ENCODE results near the gene DSCAML1.
"Not testable (repeated sequence)": the region's sequence is repeated elsewhere in the genome, so short reads cannot be mapped to it uniquely, and the experiment has no call there.

Gene DSCAML1

DNA sequence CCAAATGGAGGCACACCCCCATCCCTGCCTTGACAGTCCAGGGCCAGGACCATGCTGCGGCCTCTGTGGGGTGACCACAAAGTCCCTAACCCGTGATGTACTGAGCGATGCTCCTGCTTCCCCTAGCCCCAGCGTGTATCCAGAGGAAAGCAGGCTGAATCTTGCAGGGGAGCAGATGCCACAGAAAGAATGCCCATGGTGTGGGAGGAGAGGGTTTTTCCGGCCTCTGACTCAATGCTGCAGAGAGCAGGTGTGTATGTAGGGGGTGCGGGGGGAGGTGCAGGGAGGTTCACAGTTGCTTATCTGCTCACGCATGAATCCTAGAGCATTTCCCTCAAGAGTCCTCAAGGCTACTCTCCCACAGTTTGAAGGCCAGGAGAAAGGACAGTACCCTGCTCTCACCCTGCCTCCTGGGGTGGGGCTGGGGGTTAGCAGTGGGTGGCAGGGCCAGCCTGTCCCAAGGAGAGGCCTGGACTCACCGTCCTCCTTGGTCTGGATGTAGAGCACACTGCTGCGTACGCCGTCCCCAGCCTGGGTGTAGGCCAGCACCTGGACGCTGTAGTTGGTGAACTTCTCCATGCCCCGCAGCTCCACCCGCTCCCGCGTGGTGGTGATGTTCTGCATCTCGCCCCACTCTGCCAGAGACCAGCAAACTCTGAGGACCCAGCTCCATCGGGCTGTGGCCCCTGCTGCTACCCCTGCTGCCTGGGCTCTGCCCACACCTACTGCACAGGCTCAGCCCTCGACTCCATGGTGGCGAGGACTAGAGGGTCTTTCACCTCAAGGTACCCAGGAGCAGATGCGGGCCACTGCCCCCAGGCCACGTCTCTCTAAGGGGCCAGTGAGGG, 338.5 kb downstream of the DSCAML1 start:
- no peak for DNase-seq

DNA sequence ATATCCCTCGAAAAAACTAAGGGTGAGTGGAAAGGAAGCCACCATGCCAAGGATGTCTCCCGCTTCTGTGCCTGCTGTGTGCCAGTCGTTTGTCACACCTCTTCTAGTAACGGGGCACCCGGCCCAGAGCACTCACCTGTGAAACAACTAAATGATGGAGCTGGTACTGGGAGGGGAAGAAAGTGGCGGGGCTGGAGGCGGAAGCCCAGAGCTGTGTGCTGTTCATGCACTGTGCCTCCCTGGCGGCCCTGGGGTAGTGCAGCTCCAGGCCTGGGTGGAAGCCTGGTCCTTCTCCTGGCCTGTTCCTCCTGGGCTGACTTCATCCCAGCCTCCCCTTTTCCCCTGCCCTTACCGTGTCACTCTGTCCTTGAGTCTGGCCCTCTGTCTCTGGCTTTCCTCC, 339.2 kb downstream of the DSCAML1 start:
- no peak for DNase-seq

DNA sequence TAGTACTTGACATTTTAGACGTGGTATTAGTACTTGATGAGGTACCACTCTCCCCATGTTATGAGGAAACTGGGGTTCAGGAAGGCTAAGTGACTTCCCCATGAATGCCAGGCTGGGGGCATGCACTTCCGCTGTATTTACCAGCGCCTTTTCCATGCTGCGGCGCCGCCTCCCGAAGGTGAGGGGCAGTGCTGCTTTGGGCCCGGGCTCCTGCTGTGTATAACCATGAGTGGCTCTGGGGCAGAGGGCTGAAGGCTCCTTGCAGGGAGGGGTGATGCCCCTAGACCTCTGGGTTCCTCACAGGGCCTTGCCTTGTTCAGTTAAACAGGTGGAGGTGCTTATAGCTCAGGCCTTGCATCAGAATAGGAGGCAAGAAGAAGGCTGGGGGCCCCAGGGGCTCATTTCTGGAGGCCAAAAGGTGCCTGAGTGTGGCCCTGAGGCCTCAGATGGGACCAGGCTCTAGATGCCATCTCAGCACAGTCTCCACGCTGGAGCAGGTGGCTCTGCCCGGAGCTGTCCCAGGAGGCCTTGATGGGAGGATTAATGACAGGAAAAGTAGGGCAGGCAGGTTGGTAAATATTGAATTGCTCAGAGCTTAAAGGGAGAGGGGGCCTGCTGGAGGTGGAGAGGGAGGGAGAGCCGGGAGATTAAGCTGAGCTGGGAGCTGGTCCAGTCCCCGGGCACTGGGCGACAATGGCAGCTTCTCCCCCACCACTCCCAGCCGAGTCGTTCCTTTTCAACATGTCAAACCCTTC, 339.8 kb downstream of the DSCAML1 start:
- no peak for DNase-seq

DNA sequence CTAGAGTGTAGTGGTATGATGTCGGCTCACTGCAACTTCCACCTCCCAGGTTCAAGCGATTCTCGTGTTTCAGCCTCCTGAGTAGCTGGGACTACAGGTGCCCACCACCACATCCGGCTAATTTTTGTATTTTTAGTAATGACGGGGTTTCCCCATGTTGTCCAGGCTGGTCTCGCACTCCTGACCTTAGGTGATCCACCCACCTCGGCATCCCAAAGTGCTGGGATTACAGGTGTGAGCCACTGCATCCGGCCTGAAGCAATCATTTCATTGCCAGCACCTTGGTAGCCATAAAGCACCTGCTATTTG, 340.3 kb downstream of the DSCAML1 start:
- DNase-seq: not testable (repeated sequence)

DNA sequence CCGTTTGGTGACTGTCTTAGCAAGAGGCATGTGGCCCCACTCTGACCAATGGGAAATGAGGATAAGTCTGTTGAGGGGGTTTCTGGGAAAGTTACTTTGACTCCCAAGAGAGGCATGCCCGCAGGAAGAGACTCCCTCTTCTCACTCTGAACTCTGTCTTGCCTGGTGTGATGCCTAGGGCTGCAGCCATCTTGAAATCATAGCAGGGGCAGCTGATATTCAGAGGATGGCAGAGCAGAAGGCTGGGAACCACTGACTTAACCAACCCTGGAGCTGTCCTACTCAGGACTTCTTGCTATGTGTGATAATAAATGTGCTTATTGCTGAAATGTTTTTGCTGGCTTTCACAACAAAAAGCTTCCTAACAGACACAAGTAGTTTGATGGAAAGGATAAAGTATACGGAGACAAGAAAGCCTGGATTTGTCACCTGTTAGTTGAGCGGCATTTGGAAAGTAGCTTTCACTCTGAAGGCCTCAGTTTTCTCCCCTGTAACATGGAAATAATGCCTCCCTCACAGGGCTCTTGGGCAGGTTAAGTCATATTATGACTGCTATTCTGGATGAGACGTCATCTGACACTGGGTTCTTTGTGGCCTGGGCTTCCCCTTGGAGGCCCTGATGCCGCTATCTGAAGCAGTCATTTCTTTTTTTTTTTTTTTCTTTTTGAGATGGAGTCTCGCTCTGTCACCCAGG, 340.8 kb downstream of the DSCAML1 start:
- DNase-seq: no peak

DNA sequence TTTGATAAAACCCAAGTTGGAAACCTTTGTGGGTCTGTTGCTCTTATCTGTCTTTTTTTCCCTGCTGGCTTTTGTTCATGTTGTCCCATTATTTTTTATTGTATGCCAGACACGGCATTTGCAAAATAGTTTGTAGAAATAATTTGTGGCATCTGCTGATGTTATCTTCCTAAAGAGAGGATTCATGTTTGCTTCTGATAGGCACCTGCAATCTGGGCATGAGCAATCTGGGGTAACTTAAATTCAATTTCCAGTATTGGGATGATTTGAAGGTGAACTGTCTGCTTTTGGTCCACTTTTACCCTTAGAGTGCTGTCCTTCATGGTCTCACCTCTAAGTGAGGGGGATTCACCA, 342.5 kb downstream of the DSCAML1 start:
- DNase-seq: no peak

DNA sequence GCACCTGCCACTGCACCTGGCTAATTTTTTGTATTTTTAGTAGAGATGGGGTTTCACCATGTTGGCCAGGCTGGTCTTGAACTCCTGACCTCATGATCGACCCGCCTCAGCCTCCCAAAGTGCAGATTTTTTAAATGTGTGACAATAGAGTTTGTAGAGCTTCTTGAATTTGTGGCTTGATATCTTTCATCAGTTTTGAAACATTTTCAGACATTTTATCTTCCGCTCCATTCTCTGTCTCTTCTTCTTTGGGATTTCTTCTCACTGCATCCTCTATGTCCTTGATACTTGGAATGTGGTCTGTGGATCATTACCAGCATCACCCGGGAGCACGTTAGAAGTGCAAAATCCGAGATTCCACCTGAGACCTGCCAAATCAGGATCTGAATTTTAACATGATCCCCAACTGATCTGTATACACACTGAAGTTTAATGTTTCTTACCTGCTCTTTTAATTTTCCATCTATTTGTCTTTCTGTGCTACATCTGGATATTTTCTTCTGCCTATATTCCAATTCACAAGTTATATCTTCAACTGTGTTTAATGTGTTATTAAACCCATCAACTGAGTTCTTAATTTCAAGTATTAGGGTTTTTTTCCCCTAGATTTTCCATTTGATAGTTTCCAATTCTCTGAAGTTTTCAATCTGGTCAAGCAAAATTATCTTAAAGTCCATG, 343.0 kb downstream of the DSCAML1 start:
- DNase-seq: no peak

DNA sequence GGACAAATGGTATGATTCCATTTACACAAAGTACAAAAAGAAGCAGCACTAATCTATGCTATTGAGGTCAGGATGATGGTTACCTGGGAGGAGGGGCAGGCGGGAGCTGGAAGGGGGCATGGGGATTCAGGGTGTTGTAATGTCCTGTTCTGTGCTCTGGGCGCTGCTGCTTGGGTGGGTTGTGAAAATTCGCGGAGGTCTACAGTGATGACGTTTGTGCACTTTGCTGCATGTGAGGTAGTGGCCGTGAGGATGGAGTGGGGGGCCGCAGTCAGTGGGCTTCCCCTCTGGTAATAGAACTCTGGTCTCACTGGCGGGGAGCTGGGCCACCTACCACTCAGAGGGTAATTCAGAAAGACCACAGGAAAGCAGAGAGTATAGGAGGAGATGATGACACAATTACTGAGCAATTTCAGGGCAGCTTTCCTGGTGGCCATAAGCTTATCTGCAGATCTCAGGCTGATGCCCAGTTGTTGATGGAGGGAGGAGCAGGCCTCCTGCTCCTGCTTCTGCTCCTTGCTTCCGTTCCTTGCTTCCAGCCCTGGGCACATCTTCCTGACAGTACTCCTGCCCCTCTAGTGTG, 347.8 kb downstream of the DSCAML1 start:
- DNase-seq: no peak

DNA sequence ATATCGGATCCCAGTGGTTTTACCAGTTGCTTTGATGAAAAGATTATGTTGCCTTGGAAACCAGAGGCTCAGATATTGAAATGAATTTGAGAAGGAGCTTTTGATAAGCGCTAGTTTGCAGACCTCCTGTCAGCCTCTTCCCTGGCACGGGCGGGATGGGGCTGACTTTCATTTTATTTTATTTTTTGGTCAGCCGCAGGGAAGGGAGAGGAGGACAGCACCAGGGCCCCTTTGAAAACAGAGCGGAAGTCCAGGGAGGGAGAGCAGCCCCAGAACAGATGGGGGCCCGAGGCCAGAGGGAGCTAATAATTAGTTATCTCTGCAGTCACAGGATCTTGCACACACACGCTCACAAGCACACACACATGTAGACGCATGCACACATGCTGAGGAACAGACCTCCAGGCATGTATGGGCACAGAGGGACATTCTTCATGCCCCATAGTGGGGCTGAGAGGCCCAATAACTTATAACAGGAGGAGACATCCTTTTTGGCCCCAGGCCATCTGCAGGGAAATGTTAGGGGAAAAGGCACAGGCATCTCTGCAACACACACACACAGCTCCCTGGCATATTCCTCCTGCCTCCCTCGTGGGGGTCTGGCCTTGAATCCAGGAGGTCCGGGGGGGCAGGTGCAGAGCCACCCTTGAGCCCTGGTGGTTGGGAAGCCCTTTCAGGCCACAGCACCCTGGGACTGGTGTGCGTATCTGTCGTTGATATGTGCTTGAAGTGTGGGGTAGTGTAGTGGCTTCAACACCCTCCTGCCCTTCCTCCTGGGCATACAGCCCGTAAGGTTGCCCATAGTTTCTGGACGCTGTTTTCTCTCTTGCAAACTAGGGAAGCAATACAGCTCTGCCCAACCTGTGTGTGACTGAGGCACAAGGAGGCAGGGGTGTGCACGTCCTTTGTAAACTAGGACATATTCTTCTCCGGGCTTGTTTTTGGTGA, 352.0 kb downstream of the DSCAML1 start:
- DNase-seq: no peak

DNA sequence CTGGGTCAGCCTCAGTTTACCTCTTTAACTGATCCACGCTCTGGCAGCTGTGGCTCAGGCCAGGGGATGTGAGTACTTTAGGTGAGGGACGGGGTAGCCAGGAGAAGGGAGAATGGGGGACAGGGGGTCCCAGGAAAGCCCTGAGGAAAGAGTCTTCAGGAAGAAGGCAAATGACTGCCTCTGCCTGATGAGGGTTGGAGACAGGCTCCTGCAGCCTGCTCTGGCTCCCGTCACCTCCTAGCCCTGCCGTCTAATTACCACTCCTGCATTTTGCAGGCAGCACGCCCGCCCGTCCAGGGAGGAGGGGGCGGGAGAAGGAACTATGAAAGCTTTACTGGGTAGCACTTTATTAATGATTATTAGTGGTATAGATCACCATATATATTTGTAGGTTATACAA, 352.8 kb downstream of the DSCAML1 start:
- no peak for DNase-seq

DNA sequence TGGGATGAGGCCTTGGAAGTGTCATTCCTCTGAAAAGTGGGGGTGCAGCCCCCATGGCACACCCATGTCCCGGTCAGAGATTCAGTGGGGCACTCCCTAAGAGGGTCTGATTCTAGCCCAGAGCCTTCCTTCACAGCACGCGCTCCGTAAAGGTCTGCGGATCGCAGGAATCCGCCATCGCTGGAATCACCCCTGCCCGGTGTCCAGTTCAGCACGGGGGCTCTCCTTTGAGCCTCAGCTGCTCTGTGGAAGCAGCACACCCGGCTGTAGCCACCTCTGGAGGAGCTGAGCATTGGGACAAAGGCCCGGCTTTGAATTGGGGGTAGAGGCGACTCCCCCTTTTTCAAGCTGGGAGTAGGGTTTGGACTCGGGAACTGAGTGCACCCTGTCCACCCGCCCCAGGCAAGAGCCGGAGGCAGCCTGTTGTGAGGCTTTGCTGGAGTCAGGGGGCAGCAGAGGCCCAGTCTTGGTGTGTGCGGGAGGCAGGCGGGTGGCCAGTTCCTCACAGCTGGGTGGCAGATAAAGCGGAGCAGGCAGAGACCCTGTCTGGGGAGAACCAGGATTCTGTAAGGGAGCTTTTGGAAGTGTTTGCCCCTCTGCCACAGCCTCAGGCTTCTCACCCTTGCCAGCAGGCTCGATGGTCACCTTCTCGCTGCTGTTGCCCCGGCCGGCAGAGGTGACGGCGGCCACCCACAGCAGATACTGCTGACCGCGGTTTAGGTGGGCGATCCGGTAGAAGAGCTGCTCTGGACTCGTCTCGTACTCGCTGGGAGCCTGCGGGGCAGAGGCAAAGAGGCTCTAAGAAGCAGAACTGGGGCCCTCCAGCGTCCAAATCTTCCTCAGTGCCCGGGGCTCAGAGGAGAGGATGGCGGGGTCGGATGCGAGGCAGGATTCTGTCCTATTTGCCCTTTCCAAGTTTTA, 353.5 kb downstream of the DSCAML1 start:
- DNase-seq: no peak

DNA sequence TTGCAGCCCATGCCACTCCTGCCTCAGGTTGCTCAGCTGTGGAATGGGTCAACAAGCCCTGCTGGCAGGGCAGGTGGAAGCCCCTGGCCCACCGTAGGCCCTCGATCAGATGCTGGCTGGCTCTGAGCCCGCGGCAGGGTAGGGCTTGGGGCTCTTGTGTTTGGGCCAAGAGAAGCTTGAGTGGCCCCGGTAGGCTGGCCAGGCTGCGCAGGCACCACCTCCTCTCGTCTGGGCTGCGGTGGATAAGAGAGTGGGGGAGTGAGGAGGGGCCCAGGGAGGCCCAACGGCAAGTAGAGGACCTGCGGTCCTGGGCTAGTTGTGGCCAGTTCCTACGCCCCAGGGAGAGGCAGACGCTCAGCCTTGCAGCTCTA, 354.2 kb downstream of the DSCAML1 start:
- no peak for DNase-seq

DNA sequence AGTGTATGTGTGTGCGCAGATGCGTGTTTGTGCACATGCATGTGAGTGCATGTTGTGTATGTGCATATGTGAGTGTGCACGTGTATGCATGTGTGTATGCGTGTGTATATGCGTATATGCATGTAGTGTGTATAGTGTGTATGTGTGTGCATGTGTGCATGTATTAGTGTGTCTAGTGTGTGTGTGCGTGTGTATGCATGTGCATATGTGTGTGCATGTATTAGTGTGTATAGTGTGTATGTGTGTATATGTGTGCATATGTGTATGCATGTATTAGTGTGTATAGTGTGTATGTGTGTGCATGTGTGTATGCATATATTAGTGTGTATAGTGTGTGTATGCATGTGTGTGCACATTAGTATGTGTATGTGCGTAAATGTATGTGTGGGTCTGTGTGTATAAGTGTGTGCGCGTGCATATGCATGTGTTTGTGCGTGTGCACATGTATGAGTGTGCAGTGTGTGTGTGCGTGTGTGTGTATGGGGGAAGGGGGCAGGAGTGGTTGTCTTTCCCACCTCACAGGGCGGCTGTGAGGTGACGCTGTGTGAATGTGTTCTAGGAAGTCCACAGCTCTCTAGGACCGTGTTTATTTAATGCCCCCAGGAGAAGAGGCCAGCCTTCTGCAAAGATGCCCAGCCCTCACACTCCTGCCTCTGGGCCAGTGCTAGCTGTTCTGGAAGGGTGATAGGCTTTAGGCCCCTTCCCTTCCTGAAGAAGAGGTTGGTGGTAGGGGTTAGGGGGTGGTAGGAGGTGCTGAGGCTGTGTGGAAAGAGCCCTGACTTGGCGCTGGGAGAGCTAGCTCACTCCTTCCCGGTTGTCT, 354.8 kb downstream of the DSCAML1 start:
- DNase-seq: no peak

DNA sequence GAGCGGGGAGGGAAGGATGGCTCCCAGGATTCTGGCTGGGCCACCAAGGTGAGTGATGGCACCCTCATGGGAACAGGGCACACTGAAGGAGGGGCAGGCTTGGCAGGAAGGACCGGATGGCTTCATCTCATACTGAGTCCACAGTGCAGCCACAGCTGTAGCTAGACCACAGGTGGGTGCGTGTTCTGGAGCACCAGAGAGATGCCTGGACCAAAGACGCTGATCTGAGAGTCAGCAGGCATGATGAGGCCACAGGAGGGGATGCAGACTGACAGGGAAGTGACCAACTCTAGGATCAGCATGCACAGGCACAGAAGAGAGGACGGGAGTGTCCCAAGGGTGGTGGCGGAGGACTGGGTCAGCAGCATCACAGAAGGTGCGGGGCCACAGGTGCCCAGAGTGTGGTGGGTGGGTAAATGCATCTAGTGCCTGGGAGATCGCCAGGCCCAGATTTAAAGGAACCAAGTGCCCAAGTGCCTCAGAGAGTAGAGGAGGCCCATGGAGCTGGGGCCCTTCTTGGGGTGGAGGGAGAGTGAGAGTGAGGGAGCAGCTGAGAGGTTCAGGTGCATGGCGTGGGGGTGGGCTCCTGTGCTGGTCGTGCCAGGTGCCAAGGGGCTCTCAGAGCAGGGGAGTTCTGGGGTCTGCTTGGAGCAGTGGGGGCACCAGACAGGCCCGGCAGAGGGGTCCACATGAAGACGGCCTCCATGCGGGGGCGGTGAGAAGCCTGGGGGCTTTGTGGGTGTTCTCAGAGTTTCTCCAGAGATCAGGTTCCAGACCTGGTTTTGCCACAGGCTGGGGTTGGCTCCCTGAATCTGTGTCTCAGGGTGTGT, 355.7 kb downstream of the DSCAML1 start:
- DNase-seq: no peak

DNA sequence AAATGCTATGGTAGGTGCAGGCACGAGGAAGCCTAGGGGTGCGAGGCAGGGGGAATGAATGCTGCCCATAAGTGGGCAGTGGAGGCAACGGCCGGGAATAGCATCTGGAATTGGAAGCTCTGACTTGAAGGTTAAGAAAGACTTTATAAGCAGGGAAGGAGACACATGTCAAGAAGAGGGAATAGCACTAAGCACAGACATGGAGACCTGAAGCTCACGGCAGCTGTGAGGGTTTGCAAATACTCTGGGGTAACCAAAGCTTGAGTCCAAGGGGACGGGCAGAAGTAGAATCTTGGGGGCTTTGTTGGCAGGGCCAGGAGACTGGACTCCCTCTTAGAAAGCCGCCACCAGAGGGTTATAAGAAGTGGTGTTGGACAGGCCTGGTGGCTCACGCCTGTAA, 356.8 kb downstream of the DSCAML1 start:
- no peak for DNase-seq

DNA sequence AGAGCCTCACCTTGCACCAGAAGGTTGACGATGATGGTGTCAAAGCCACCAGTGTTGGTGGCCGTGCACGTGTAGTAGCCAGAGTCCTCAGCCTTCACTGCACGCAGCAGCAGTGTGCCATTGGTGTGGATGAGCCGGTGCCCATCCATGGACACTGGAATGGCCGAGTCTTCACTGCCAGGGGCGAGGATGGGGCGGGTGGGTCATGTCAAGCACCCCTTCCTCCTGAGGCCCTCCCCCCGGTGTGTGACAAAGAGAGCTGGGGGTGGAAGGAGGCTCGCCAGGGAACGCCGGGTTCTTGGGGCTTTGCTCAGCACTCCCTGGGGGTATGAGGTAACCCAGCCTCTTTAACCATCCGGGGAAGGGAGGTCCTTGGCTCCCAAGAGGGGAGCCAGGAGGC, 357.8 kb downstream of the DSCAML1 start:
- DNase-seq: no peak

DNA sequence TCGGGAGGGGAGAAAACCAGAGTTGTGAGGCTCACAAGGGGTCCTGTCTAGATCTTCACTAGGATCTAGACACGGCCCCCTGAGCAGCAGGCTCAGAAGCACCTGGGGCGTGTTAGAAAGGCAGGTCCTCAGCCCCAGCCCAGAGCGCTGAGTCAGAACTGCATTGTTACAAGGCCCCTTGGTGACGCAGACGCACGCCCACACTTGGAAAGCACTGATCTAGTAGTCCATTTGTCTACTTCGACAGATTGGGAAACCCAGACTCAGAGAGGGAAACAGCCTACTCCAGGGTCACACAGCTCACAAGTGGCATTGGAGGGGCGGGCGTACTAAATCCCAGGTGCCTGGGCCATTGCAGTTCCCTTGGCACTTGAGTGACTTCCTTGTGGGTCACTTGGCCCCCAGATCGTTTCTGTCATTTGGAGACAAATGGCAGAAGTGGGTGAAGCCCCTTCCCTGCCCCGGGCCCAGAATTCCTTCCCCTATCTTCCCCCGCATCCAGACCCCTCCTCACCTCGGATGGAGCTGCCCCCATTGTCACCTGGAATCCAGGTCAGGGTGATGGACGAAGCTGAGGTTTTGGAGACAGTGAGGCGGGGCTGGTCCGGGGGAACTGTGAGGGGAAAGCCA, 358.5 kb downstream of the DSCAML1 start:
- DNase-seq: no peak

DNA sequence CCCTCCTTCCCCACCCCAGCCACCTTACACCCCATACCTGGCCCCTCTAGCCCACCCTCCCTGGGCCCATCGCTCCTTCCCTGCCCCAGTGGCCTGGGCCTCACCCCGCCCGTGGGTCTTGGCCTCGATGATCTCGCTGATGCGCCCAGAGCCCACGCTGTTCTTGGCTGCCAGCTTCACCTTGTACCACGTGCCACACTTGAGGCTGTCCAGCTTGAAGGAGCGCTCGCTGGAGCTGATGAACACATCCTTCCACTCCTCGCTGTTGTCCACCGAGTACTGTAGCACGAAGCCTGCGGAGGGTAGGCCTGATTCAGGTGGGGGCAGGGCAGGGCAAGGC, 359.3 kb downstream of the DSCAML1 start:
- no peak for DNase-seq

All from activated CD4-positive, alpha-beta T cell treated with anti-CD3 and anti-CD28 coated beads, Interleukin-2, amount 50 U/mL, for 1 hour (primary cell).